GM19452 (cell line): ENCODE measurements around the gene EFEMP1.

Source experiments
- ATAC-seq: cut with Tn5 transposase; IDR thresholded peaks from one replicate; pipeline ENCODE4 v1.9.1; 2021; ENCODE audit not compliant: unreplicated experiment

EFEMP1 gene

GRCh38 chr2:55901322-55901721 lies 22.3 kb downstream of the EFEMP1 start:
- no peak for ATAC-seq

- no peak for ATAC-seq
Measured at GRCh38 chr2:55899881-55900280, 23.7 kb downstream of the EFEMP1 start.

- ATAC-seq = no peak
Measured at GRCh38 chr2:55898386-55899040, 25.1 kb downstream of the EFEMP1 start.

- ATAC-seq = no peak
Measured at GRCh38 chr2:55896633-55897032, 26.9 kb downstream of the EFEMP1 start.

GRCh38 chr2:55894720-55895119 lies 28.9 kb downstream of the EFEMP1 start:
- no peak for ATAC-seq

GRCh38 chr2:55891671-55892094 lies 31.9 kb downstream of the EFEMP1 start:
- ATAC-seq = no peak

- no peak for ATAC-seq
Measured at GRCh38 chr2:55888936-55889335, 34.6 kb downstream of the EFEMP1 start.

GRCh38 chr2:55887901-55888624 lies 35.5 kb downstream of the EFEMP1 start:
- ATAC-seq = no peak

GRCh38 chr2:55887351-55887750 lies 36.2 kb downstream of the EFEMP1 start:
- no peak for ATAC-seq

- ATAC-seq = no peak
Measured at GRCh38 chr2:55885944-55886281, 37.7 kb downstream of the EFEMP1 start.

GRCh38 chr2:55885127-55885943 lies 38.2 kb downstream of the EFEMP1 start:
- no peak for ATAC-seq

GRCh38 chr2:55883829-55884228 lies 39.8 kb downstream of the EFEMP1 start:
- ATAC-seq = no peak

GRCh38 chr2:55883357-55883756 lies 40.2 kb downstream of the EFEMP1 start:
- no peak for ATAC-seq

GRCh38 chr2:55882954-55883353 lies 40.6 kb downstream of the EFEMP1 start:
- ATAC-seq = no peak

- no peak for ATAC-seq
Measured at GRCh38 chr2:55880416-55881143, 43.0 kb downstream of the EFEMP1 start.

- ATAC-seq = no peak
Measured at GRCh38 chr2:55879976-55880375, 43.6 kb downstream of the EFEMP1 start.

- ATAC-seq = no peak
Measured at GRCh38 chr2:55877087-55877436, 46.5 kb downstream of the EFEMP1 start.

- no peak for ATAC-seq
Measured at GRCh38 chr2:55876429-55877086, 47.0 kb downstream of the EFEMP1 start.

GRCh38 chr2:55875434-55876135 lies 48.0 kb downstream of the EFEMP1 start:
- peak; percentile 43 for ATAC-seq

- ATAC-seq = no peak
Measured at GRCh38 chr2:55874338-55874737, 49.2 kb downstream of the EFEMP1 start.
